OCI-LY1 (cell line): ENCODE data around the gene DNAAF9.

ENCODE experiments used
- EZH2 ChIP-seq: fragments of 200-600 bp; sonication (generic), shearing (Covaris generic); IDR thresholded peaks from 2 replicates; pipeline ENCODE4 v1.8.0; 2017; ENCODE audit warnings: borderline replicate concordance, mixed run types, mild to moderate bottlenecking, antibody characterized with exemption, low read length, moderate library complexity, mixed read lengths
- TF ChIP-seq, protein P1 (sequence below): fragments of 200-600 bp; sonication (generic), shearing (Covaris generic); IDR thresholded peaks from 2 replicates; pipeline ENCODE4 v1.5.1; 2017; ENCODE audit warnings: mild to moderate bottlenecking, antibody characterized with exemption, low read length, moderate library complexity, mixed read lengths

GRCh38 chr20:3409417-3409816 is 1.9 kb upstream of the DNAAF9 start:
- TF ChIP-seq, protein P1, sequence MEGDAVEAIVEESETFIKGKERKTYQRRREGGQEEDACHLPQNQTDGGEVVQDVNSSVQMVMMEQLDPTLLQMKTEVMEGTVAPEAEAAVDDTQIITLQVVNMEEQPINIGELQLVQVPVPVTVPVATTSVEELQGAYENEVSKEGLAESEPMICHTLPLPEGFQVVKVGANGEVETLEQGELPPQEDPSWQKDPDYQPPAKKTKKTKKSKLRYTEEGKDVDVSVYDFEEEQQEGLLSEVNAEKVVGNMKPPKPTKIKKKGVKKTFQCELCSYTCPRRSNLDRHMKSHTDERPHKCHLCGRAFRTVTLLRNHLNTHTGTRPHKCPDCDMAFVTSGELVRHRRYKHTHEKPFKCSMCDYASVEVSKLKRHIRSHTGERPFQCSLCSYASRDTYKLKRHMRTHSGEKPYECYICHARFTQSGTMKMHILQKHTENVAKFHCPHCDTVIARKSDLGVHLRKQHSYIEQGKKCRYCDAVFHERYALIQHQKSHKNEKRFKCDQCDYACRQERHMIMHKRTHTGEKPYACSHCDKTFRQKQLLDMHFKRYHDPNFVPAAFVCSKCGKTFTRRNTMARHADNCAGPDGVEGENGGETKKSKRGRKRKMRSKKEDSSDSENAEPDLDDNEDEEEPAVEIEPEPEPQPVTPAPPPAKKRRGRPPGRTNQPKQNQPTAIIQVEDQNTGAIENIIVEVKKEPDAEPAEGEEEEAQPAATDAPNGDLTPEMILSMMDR, result no peak
- no peak for TF ChIP-seq EZH2
